Neuron (in vitro differentiated cells): ENCODE measurements around the gene RFT1.

Experiments
- H2AFZ ChIP-seq: one replicate; pipeline ENCODE4 v1.6.1; 2013; ENCODE audit warnings: low read depth, mild to moderate bottlenecking, inconsistent platforms, low read length, moderate library complexity
- H3K27me3 ChIP-seq: one replicate; pipeline ENCODE4 v1.6.1; 2013; ENCODE audit warnings: low read length; ENCODE audit not compliant: insufficient read depth
- H3K36me3 ChIP-seq: one replicate; pipeline ENCODE4 v1.6.1; 2013; ENCODE audit warnings: low read length; ENCODE audit not compliant: insufficient read depth
- H3K4me1 ChIP-seq: one replicate; pipeline ENCODE4 v1.6.1; 2013; ENCODE audit warnings: low read length; ENCODE audit not compliant: insufficient read depth
- H3K4me3 ChIP-seq: 2 replicates; pipeline ENCODE4 v1.5.1; 2013; ENCODE audit warnings: mild to moderate bottlenecking, low read length, moderate library complexity
- H3K9me3 ChIP-seq: one replicate; pipeline ENCODE4 v1.6.1; 2013; ENCODE audit warnings: low read length

The RFT1 gene

GRCh38 chr3:53169045-53169831 is 39.0 kb upstream of the RFT1 start:
- Histone ChIP-seq H3K27me3 (no peaks in the 10 kb centered on the region), H3K4me3 (no peak overlapping the region), H2AFZ (no peak overlapping the region), H3K4me1 (peaks cover 20% of the 10 kb centered on the region), H3K9me3 (no peaks in the 10 kb centered on the region), H3K36me3 (no peaks in the 10 kb centered on the region)

- no peak overlapping the region for H2AFZ ChIP-seq
- H3K4me3 ChIP-seq, result no peak overlapping the region
- peaks cover 24% of the 10 kb centered on the region for H3K4me1 ChIP-seq
- no peaks in the 10 kb centered on the region for H3K9me3 ChIP-seq
- H3K27me3 ChIP-seq, result peaks cover under 1% of the 10 kb centered on the region
- H3K36me3 ChIP-seq, result no peaks in the 10 kb centered on the region
Observed at GRCh38 chr3:53168175-53168923, 38.1 kb upstream of the RFT1 start.

DNA sequence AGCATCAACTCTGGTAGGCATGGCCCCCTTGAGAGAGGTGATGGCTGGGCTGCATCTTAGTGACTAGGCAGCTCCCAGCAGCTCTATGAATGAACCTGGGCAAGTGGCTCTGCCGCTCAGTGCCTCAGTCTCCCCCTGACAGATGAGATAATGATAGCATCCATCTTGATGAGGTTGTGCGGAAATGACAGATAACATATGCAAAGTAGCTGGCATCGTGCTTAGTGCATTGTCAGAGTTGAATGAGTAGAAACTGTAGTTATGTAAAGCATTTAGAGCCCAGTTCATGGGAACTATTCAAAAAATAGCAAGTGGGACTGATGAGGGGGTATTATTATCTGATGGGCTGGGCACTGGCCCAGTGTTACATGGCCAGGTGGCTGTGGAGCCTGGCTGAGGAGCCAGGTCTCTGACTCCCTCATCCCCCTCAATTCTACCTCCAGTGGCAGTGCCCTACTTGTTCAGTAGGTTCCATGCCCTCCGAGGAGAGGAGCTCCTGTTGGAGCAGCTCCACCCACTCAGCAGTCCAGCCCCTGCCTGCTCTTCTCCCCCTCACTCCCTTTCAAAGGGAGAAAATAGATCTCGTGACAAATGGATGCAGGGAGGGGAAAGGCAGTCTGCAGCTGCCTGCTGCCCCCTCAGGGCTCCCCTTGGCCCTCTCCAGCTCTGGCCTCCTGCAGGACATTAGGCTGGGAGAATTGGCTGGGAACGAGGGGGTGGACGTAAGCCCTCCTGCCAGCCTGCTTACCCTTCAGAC is 37.4 kb upstream of the RFT1 start:
- Histone ChIP-seq H3K36me3 (no peaks in the 10 kb centered on the region), H3K4me3 (no peak overlapping the region), H3K27me3 (peaks cover 7% of the 10 kb centered on the region), H3K9me3 (no peaks in the 10 kb centered on the region), H2AFZ (no peak overlapping the region), H3K4me1 (peaks cover 29% of the 10 kb centered on the region)

- no peaks in the 10 kb centered on the region for H3K9me3 ChIP-seq
- H3K4me1 ChIP-seq, result peaks cover 29% of the 10 kb centered on the region
- H3K27me3 ChIP-seq, result peaks cover 12% of the 10 kb centered on the region
- H2AFZ ChIP-seq, result no peak overlapping the region
- H3K36me3 ChIP-seq, result no peaks in the 10 kb centered on the region
- no peak overlapping the region for H3K4me3 ChIP-seq
Observed at GRCh38 chr3:53166781-53167291, 36.6 kb upstream of the RFT1 start.

GRCh38 chr3:53166206-53166605 is 36.0 kb upstream of the RFT1 start:
- Histone ChIP-seq H3K9me3 (no peaks in the 10 kb centered on the region), H3K27me3 (peaks cover 17% of the 10 kb centered on the region), H2AFZ (no peak overlapping the region), H3K4me1 (peaks cover 29% of the 10 kb centered on the region), H3K4me3 (no peak overlapping the region), H3K36me3 (no peaks in the 10 kb centered on the region)

GRCh38 chr3:53164911-53165310 is 34.7 kb upstream of the RFT1 start:
- Histone ChIP-seq H3K4me1 (peaks cover 29% of the 10 kb centered on the region), H3K9me3 (no peaks in the 10 kb centered on the region), H2AFZ (no peak overlapping the region), H3K27me3 (peaks cover 28% of the 10 kb centered on the region), H3K36me3 (no peaks in the 10 kb centered on the region), H3K4me3 (no peak overlapping the region)

DNA sequence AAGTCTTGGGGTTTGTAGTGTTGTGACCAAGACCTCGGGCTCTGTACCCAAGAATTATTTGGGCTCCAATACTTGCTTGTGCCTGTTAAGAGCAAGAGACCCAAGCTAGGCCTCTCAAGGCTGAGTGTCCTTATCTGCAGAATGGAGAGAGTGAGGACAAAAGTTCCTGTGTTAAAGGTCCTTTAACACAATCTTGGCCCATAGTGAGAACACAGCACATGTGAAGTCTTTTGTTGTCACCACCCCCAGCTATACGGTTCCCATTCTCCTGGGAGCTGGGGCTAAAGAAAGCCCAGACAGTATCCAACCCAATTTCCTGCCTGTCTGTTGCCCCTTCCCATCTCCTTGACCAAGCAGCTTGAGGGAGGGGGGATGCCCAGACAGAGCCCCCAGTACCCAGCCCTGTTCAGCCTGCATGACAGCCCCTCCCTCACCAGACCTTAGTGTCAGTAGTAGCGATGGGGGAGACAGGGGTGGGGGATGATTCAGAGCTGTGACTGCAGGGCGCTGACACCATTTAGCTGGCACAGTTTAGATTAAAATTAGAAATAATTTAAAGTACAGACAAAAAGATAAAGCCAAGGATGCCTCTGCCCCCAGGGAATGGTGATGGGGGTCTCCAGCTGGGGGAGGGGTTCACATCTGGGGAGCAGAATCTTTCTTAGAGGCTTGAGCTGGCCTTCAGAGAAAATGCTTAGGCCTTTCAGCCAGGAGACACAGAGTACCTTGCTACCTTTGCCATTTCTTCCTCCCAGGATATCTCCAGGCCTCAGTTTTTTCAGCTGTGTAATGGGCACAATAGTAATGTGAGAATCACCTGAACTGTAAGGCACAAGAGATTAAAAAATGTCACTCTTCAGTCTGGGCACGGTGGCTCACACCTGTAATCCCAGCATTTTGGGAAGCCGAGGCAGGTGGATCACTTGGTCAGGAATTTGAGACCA is 33.5 kb upstream of the RFT1 start:
- H3K4me3 ChIP-seq, result no peak overlapping the region
- no peaks in the 10 kb centered on the region for H3K9me3 ChIP-seq
- H2AFZ ChIP-seq, result no peak overlapping the region
- H3K27me3 ChIP-seq, result peaks cover 40% of the 10 kb centered on the region
- H3K36me3 ChIP-seq, result no peaks in the 10 kb centered on the region
- H3K4me1 ChIP-seq, result peaks cover 23% of the 10 kb centered on the region

GRCh38 chr3:53162672-53163443 is 32.6 kb upstream of the RFT1 start:
- Histone ChIP-seq H3K4me3 (no peak overlapping the region), H3K9me3 (no peaks in the 10 kb centered on the region), H3K27me3 (peaks cover 48% of the 10 kb centered on the region), H2AFZ (no peak overlapping the region), H3K36me3 (no peaks in the 10 kb centered on the region), H3K4me1 (peaks cover 15% of the 10 kb centered on the region)

- peak overlapping the region; percentile 41 for H3K4me3 ChIP-seq
- H3K36me3 ChIP-seq, result no peaks in the 10 kb centered on the region
- H3K27me3 ChIP-seq, result peaks cover 56% of the 10 kb centered on the region
- H2AFZ ChIP-seq, result no peak overlapping the region
- H3K9me3 ChIP-seq, result no peaks in the 10 kb centered on the region
- H3K4me1 ChIP-seq, result peaks cover 12% of the 10 kb centered on the region
Observed at GRCh38 chr3:53161820-53162671, 31.8 kb upstream of the RFT1 start.

- Histone ChIP-seq H3K4me1 (peaks cover 9% of the 10 kb centered on the region), H3K27me3 (peaks cover 62% of the 10 kb centered on the region), H3K4me3 (peak overlapping the region; percentile 41), H2AFZ (peak overlapping the region; percentile 68), H3K36me3 (no peaks in the 10 kb centered on the region), H3K9me3 (no peaks in the 10 kb centered on the region)
Observed at GRCh38 chr3:53161450-53161819, 31.2 kb upstream of the RFT1 start.
